ENCODE results near the gene CHKA. TPM values are rescaled to one million over a fixed set of nuclear protein-coding genes. Genes with fewer than 3 reads are reported as not detected.
A peak's percentile ranks its signal among the peaks of the same experiment; 100 is the strongest.

Gene CHKA
- total RNA-seq, 6 experiments from 2014 or later = 6.8 to 9.2 (median 7.8) TPM

DNA sequence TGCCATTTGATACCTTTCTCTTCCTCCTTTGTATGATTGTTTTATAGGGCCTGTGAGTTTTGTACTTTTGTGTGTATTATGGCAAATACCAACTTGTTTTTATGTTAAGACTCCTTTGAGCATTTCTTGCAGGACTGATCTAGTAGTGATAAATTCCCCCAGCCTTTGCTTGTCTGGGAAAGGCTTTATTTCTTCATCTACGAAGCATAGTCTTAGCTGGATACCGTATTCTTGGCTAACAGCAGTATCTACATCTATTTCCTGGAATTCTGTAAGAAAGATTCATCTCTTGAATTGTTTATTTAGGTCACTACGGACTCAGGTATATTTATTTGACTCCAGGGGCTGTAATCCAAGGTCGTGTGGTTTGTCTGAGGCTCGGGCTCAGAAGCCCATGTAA is 96.7 kb downstream of the CHKA start:
- no peak overlapping the region for H3K27ac Mint-ChIP-seq
- H3K9me3 Mint-ChIP-seq = no peaks in the 10 kb centered on the region
- H3K4me1 Mint-ChIP-seq (ENCODE audit: low read depth) = peaks cover 48% of the 10 kb centered on the region
- H3K36me3 Mint-ChIP-seq (ENCODE audit: low read depth) = peaks cover 34% of the 10 kb centered on the region
- H3K27me3 Mint-ChIP-seq (ENCODE audit: insufficient read depth) = peaks cover 14% of the 10 kb centered on the region
- no peak for TF ChIP-seq CTCF (IDR thresholded peaks at IDR 0.05)
- DNase-seq = no peak
- no peak overlapping the region for H3K4me3 Mint-ChIP-seq

- Mint-ChIP-seq H3K27ac (no peak overlapping the region), H3K27me3 (ENCODE audit: insufficient read depth) (peaks cover 20% of the 10 kb centered on the region), H3K4me1 (ENCODE audit: low read depth) (peaks cover 35% of the 10 kb centered on the region), H3K4me3 (no peak overlapping the region), H3K36me3 (ENCODE audit: low read depth) (peaks cover 25% of the 10 kb centered on the region), H3K9me3 (no peaks in the 10 kb centered on the region)
- DNase-seq = no peak
- no peak for TF ChIP-seq CTCF (IDR thresholded peaks at IDR 0.05)
Measured at GRCh38 chr11:68022531-68022930, 98.7 kb downstream of the CHKA start.

DNA sequence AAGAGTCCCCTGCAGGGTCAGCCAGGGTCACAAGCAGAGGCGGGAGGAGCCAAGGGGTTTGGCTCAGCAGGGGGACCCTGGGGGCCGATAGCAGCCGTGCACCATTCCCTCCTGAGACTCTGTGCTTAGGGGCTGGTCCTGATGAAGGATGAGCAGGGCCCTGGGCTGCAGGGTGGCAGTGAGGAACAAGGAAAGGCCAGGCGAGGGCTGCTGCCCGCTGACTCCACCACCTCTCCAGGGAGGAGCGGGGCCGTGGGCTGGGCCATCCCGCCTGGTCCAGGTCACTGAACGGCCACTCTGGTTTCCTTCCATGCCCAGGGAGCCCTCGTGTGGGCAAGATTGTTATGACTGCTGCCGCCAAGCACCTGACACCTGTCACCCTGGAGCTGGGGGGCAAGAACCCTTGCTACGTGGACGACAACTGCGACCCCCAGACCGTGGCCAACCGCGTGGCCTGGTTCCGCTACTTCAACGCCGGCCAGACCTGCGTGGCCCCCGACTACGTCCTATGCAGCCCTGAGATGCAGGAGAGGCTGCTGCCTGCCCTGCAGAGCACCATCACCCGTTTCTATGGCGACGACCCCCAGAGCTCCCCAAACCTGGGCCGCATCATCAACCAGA is 99.9 kb downstream of the CHKA start:
- no peak for DNase-seq
- Mint-ChIP-seq H3K27me3 (ENCODE audit: insufficient read depth) (peaks cover 20% of the 10 kb centered on the region), H3K4me1 (ENCODE audit: low read depth) (peaks cover 39% of the 10 kb centered on the region), H3K36me3 (ENCODE audit: low read depth) (peaks cover 25% of the 10 kb centered on the region), H3K9me3 (no peaks in the 10 kb centered on the region), H3K27ac (no peak overlapping the region), H3K4me3 (no peak overlapping the region)
- no peak for TF ChIP-seq CTCF (IDR thresholded peaks at IDR 0.05)

GRCh38 chr11:68020575-68020974 is 100.6 kb downstream of the CHKA start:
- no peak for DNase-seq
- TF ChIP-seq CTCF (IDR thresholded peaks at IDR 0.05) = peak; percentile 69
- H3K9me3 Mint-ChIP-seq = no peaks in the 10 kb centered on the region
- peak overlapping the region; percentile 55 for H3K27ac Mint-ChIP-seq
- H3K27me3 Mint-ChIP-seq (ENCODE audit: insufficient read depth) = peaks cover 20% of the 10 kb centered on the region
- H3K36me3 Mint-ChIP-seq (ENCODE audit: low read depth) = peaks cover 18% of the 10 kb centered on the region
- H3K4me1 Mint-ChIP-seq (ENCODE audit: low read depth) = peaks cover 35% of the 10 kb centered on the region
- H3K4me3 Mint-ChIP-seq = no peak overlapping the region

DNA sequence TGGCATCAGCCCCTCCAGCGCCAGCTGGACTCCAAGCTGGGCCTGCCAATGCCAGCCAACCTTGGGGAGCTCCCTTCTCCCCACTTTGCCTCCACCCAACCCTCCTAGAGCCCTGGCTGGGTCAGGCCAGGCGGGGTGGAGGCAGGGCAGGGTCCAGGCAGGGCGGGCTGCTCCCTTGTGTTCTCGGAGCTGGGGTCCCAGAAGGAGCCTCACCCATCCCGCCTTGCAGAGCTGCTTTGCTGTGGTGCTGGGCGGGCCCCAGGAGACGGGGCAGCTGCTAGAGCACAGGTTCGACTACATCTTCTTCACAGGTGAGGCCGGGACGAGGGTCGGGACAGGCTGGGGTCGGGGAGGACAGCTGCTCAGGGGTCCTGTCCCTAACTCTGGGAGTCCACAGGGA is 101.7 kb downstream of the CHKA start:
- Mint-ChIP-seq H3K4me3 (no peak overlapping the region), H3K27me3 (ENCODE audit: insufficient read depth) (peaks cover 20% of the 10 kb centered on the region), H3K36me3 (ENCODE audit: low read depth) (peaks cover 7% of the 10 kb centered on the region; the same call in 1 of the 2 replicates), H3K4me1 (ENCODE audit: low read depth) (peaks cover 39% of the 10 kb centered on the region), H3K27ac (no peak overlapping the region), H3K9me3 (no peaks in the 10 kb centered on the region)
- TF ChIP-seq CTCF (IDR thresholded peaks at IDR 0.05) = no peak
- DNase-seq = no peak

All from HFFc6 (cell line).